Activated CD4-positive, alpha-beta memory T cell treated with anti-CD3 and anti-CD28 coated beads for 36 hours (primary cell): ENCODE data around the gene GAD2. TPM values are rescaled to one million over a fixed set of nuclear protein-coding genes. Genes with fewer than 3 reads are reported as not detected.

Experiments
- CTCF ChIA-PET: fragments of 350-600 bp; sonication (Branson Sonifier 250); formaldehyde crosslinking; loops from one replicate; lab custom pipeline; 2021; ENCODE audit warnings: antibody characterized with exemption, inconsistent platforms; lab: Charles Lee
- POLR2A ChIA-PET: fragments of 350-600 bp; sonication (Branson Sonifier 250); formaldehyde crosslinking; loops from one replicate; lab custom pipeline; 2021; ENCODE audit warnings: antibody characterized with exemption; lab: Charles Lee
- DNase-seq: peaks from one replicate; pipeline ENCODE4 v3.0.0-alpha.2; 2020
- H3K27ac Mint-ChIP-seq: one replicate; pipeline ENCODE4 v1.8.0; 2021; ENCODE audit warnings: mixed read lengths
- H3K27me3 Mint-ChIP-seq: one replicate; pipeline ENCODE4 v1.8.0; 2021; ENCODE audit warnings: mixed read lengths
- H3K36me3 Mint-ChIP-seq: one replicate; pipeline ENCODE4 v1.8.0; 2021; ENCODE audit warnings: mixed read lengths
- H3K4me1 Mint-ChIP-seq: one replicate; pipeline ENCODE4 v1.8.0; 2021; ENCODE audit warnings: low read depth, mixed read lengths
- H3K4me3 Mint-ChIP-seq: one replicate; pipeline ENCODE4 v1.8.0; 2021; ENCODE audit warnings: mild to moderate bottlenecking, mixed read lengths
- H3K9me3 Mint-ChIP-seq: one replicate; pipeline ENCODE4 v1.8.0; 2021; ENCODE audit warnings: mixed read lengths
- intact Hi-C: fragments of 100-400 bp; cut with micrococcal nuclease; formaldehyde crosslinking; loops from one replicate; pipeline ENCODE4 v1.15.1; 2023
- total RNA-seq, 2 experiments: library from RNA; stranded (reverse); gene quantifications; one replicate each; pipeline ENCODE4 v1.2.3, GENCODE V29; 2021

GAD2 gene
- total RNA-seq, 2 experiments from 2014 or later = not detected

DNA sequence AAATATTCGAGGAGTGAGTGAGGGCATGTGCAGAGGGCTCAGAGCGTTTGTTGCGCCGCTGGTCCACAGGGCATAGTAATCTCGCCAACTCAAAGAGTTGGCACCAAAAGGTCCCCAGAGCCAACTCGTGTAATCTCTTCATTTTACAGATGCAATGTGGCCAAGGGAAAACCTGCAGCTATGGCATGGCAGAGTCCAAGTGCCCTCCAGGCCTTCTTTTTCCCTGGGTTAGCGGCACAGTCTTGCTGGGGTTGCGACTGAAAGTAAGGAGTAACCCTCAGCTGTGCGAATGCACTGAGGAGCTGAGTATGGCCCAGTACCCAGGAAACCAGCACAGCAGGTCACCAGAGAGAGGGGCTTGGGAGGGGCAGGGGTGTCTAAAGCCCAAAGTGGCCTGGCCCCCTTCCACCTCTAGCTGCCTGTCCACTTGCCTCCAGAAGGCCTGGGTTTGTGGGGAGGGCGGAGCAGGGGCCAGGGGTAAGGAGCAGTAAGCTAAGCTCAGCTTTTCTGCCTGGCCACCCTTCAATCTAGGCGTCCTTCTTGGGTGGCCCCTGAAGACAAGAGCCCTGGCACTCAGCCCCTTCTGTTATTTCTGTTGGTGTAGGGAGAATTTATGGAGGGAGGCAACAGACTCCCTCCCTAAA is 3.3 kb upstream of the GAD2 start:
- H3K27me3 Mint-ChIP-seq = peaks cover 56% of the 10 kb centered on the region
- DNase-seq = no peak
- POLR2A ChIA-PET = no interaction called here
- H3K9me3 Mint-ChIP-seq = no peaks in the 10 kb centered on the region
- H3K36me3 Mint-ChIP-seq = no peaks in the 10 kb centered on the region
- peaks cover 26% of the 10 kb centered on the region for H3K4me1 Mint-ChIP-seq
- H3K27ac Mint-ChIP-seq = no peak overlapping the region
- H3K4me3 Mint-ChIP-seq = no peak overlapping the region
- intact Hi-C loops = no loop called here
- CTCF ChIA-PET = no interaction called here

GRCh38 chr10:26214004-26214403 is 2.6 kb upstream of the GAD2 start:
- Mint-ChIP-seq H3K9me3 (no peaks in the 10 kb centered on the region), H3K36me3 (peaks cover 2% of the 10 kb centered on the region), H3K27me3 (peaks cover 64% of the 10 kb centered on the region), H3K4me1 (peaks cover 33% of the 10 kb centered on the region), H3K4me3 (no peak overlapping the region), H3K27ac (no peak overlapping the region)
- no peak for DNase-seq
- POLR2A ChIA-PET = no interaction called here
- intact Hi-C loops = no loop called here
- CTCF ChIA-PET = no interaction called here

- POLR2A ChIA-PET = no interaction called here
- Mint-ChIP-seq H3K27me3 (peaks cover 70% of the 10 kb centered on the region), H3K9me3 (no peaks in the 10 kb centered on the region), H3K4me1 (peaks cover 33% of the 10 kb centered on the region), H3K4me3 (no peak overlapping the region), H3K36me3 (peaks cover 2% of the 10 kb centered on the region), H3K27ac (no peak overlapping the region)
- DNase-seq = no peak
- intact Hi-C loops = no loop called here
- CTCF ChIA-PET = no interaction called here
Observed at GRCh38 chr10:26214551-26215395, 1.8 kb upstream of the GAD2 start.

DNA sequence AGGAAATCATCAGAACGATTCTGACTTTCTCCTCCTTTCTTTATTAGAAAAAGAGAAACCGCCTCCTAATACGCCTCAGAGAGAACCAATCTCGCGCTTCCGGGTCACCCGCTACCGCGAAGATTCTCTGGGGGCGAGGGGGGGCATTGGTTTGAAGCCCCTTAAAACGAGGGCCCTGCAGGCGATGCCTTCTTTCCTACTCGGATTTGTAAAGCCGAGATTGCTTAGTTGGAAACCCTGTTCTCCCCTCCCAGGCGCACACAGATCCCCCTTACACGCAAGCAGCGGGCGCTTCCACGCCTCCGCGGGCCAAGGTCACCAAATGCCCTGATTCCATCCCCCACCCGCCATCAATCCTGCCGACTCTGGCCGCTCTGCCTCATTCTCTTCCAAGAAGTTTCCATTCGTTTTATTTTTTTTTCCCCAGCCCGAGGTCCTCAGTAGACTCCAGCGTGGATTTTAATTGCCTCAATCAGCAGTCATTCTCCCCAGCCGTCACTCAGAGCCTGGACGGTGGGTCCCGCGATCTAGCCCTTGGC is 1.1 kb upstream of the GAD2 start:
- peaks cover 33% of the 10 kb centered on the region for H3K4me1 Mint-ChIP-seq
- intact Hi-C loops = no loop called here
- H3K4me3 Mint-ChIP-seq = no peak overlapping the region
- H3K27ac Mint-ChIP-seq = no peak overlapping the region
- ChIA-PET CTCF (no interaction called here), POLR2A (no interaction called here)
- no peaks in the 10 kb centered on the region for H3K9me3 Mint-ChIP-seq
- no peak for DNase-seq
- peaks cover 2% of the 10 kb centered on the region for H3K36me3 Mint-ChIP-seq
- H3K27me3 Mint-ChIP-seq = peaks cover 77% of the 10 kb centered on the region

DNA sequence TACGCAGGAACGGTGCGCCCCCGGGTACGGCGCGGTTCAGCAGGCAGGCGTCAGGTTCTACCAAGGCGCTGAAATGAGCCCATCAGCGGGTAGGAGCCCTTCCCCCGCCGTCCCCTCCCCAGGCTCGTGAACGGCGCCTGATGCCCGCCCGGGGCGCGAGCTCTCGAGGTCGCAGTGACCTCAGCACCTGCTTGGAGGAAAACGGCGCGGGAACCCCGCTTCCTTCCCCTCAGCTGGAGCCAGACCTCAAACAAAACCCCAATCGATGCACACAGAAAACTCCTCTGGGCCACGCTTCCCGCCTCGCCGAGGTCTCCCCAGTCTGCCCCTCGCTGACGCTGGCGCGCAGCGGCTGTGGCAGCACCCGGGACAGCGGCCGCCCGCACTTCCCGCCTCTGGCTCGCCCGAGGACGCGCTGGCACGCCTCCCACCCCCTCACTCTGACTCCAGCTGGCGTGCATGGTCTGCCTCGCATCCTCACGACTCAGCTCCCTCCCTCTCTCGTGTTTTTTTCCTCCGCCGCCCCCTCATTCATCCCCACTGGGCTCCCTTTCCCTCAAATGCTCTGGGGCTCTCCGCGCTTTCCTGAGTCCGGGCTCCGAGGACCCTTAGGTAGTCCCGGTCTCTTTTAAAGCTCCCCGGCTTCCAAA is 514 bp upstream of the GAD2 start:
- ChIA-PET CTCF (no interaction called here), POLR2A (no interaction called here)
- Mint-ChIP-seq H3K27me3 (peaks cover 81% of the 10 kb centered on the region), H3K36me3 (peaks cover 2% of the 10 kb centered on the region), H3K27ac (no peak overlapping the region), H3K9me3 (no peaks in the 10 kb centered on the region), H3K4me1 (peaks cover 33% of the 10 kb centered on the region), H3K4me3 (peak overlapping the region; percentile 58)
- intact Hi-C loops = no loop called here
- peak; percentile 71 for DNase-seq

GRCh38 chr10:26217396-26218086 is 967 bp downstream of the GAD2 start:
- Mint-ChIP-seq H3K9me3 (no peaks in the 10 kb centered on the region), H3K27me3 (peaks cover 87% of the 10 kb centered on the region), H3K4me3 (peak overlapping the region; percentile 46), H3K4me1 (peaks cover 33% of the 10 kb centered on the region), H3K27ac (no peak overlapping the region), H3K36me3 (peaks cover 2% of the 10 kb centered on the region)
- ChIA-PET POLR2A (no interaction called here), CTCF (no interaction called here)
- intact Hi-C loops = no loop called here
- DNase-seq = peak; percentile 9

DNA sequence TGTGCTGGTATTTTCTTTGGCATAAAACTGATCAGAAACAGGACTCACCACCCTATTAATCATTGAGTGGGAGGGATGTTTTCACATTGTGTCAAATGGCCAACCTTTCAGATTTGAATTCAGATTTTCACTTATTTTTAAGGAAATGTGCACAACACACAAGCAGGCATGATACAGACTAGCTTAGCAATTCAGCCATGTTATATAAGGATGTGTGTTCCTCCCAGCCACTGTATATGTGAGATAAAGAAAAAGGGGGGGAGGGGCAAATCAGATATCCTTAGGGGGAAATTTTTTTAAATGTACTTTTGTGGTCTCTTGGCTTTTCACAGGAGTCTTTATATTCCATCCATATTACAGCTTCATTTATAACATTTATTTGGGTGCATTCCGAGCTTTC is 3.1 kb downstream of the GAD2 start:
- H3K27ac Mint-ChIP-seq = no peak overlapping the region
- no peaks in the 10 kb centered on the region for H3K9me3 Mint-ChIP-seq
- peaks cover 83% of the 10 kb centered on the region for H3K27me3 Mint-ChIP-seq
- H3K4me3 Mint-ChIP-seq = no peak overlapping the region
- ChIA-PET POLR2A (no interaction called here), CTCF (no interaction called here)
- peaks cover 33% of the 10 kb centered on the region for H3K4me1 Mint-ChIP-seq
- peaks cover 2% of the 10 kb centered on the region for H3K36me3 Mint-ChIP-seq
- intact Hi-C loops = no loop called here
- DNase-seq = no peak

GRCh38 chr10:26220901-26221300 is 4.3 kb downstream of the GAD2 start:
- DNase-seq = no peak
- Mint-ChIP-seq H3K9me3 (no peaks in the 10 kb centered on the region), H3K4me3 (no peak overlapping the region), H3K27me3 (peaks cover 73% of the 10 kb centered on the region), H3K27ac (no peak overlapping the region), H3K36me3 (peaks cover 2% of the 10 kb centered on the region), H3K4me1 (peaks cover 26% of the 10 kb centered on the region)
- POLR2A ChIA-PET = no interaction called here
- intact Hi-C loops = no loop called here
- CTCF ChIA-PET = no interaction called here

GRCh38 chr10:26221541-26221940 is 5.0 kb downstream of the GAD2 start:
- no peak overlapping the region for H3K27ac Mint-ChIP-seq
- intact Hi-C loops = no loop called here
- no peak for DNase-seq
- H3K36me3 Mint-ChIP-seq = peaks cover 2% of the 10 kb centered on the region
- ChIA-PET CTCF (no interaction called here), POLR2A (no interaction called here)
- H3K27me3 Mint-ChIP-seq = peaks cover 67% of the 10 kb centered on the region
- H3K9me3 Mint-ChIP-seq = no peaks in the 10 kb centered on the region
- H3K4me1 Mint-ChIP-seq = peaks cover 20% of the 10 kb centered on the region
- no peak overlapping the region for H3K4me3 Mint-ChIP-seq

DNA sequence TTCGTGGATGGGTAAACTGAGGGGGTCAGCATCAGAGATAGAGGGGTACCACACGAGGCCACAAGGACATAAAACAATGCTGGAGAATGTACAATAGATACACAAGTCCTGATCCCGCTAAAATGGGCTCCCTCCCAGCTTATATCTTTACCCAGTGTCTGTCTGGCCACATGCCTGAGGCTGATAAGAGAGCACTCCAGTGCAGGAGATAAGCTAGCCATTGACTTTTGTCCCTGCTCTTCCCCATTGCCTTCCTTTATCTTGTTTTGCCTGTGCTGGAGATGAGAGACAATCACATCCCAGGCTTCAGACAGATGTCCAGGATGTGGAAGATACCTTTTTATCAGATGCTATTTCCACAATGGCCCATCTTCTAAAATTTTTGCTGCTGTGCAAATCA is 6.0 kb downstream of the GAD2 start:
- ChIA-PET POLR2A (interaction anchor here (0.6 kb wide), 1 partner anchor 365 kb away, joined by 5 read pairs; no protein-coding TSS in a partner anchor), CTCF (no interaction called here)
- intact Hi-C loops = no loop called here
- peaks cover 11% of the 10 kb centered on the region for H3K4me1 Mint-ChIP-seq
- H3K27ac Mint-ChIP-seq = no peak overlapping the region
- DNase-seq = no peak
- H3K4me3 Mint-ChIP-seq = no peak overlapping the region
- peaks cover 57% of the 10 kb centered on the region for H3K27me3 Mint-ChIP-seq
- no peaks in the 10 kb centered on the region for H3K9me3 Mint-ChIP-seq
- H3K36me3 Mint-ChIP-seq = peaks cover 2% of the 10 kb centered on the region

- Mint-ChIP-seq H3K27me3 (peaks cover 44% of the 10 kb centered on the region), H3K27ac (no peak overlapping the region), H3K36me3 (no peaks in the 10 kb centered on the region), H3K4me1 (no peaks in the 10 kb centered on the region), H3K9me3 (no peaks in the 10 kb centered on the region), H3K4me3 (no peak overlapping the region)
- POLR2A ChIA-PET = no interaction called here
- CTCF ChIA-PET = no interaction called here
- DNase-seq = no peak
- intact Hi-C loops = no loop called here
Observed at GRCh38 chr10:26225322-26225721, 8.7 kb downstream of the GAD2 start.

- H3K9me3 Mint-ChIP-seq = no peaks in the 10 kb centered on the region
- DNase-seq = no peak
- POLR2A ChIA-PET = no interaction called here
- H3K27ac Mint-ChIP-seq = no peak overlapping the region
- H3K4me1 Mint-ChIP-seq = no peaks in the 10 kb centered on the region
- no peaks in the 10 kb centered on the region for H3K36me3 Mint-ChIP-seq
- H3K4me3 Mint-ChIP-seq = no peak overlapping the region
- intact Hi-C loops = no loop called here
- CTCF ChIA-PET = no interaction called here
- peaks cover 23% of the 10 kb centered on the region for H3K27me3 Mint-ChIP-seq
Observed at GRCh38 chr10:26227786-26228185, 11.2 kb downstream of the GAD2 start.
